GM10847 (cell line): ENCODE data around the gene SNX11.

Source experiments
- POLR2A ChIP-seq: IDR thresholded peaks from 2 replicates; pipeline ENCODE4 v1.6.1; 2011; ENCODE audit not compliant: insufficient read length; ENCODE audit errors: extremely low read depth

Gene SNX11

DNA sequence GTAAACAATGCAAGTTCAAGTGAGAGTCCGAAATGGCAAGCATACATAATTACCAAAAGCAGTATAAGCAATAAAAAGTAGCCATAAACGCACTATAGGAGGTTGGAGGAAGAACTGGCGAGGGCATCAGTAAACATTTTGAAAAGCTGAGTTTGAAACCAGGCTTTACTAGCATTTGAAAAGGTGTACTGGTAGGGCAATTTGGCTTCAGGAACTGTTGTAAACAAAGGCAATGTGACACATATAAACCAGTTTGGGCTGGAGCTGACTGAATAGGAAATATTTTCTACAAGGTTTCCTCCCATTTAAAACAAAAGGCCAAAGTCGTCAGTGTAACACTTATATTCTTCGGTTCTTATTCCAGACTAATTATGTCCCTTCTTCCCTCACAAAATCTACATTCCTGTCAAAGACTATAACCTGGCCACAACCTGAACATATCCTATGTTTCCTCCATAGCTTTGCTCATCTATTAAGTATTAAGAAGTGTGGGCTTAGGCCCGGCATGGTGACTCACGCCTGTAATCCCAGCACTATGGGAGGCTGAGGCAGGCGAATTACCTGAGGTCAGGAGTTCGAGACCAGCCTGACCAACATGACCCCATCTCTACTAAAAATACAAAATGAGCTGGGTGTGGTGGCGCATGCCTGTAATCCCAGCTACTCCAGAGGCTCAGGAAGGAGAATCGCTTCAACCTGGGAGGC lies 14.1 kb upstream of the SNX11 start:
- no peak for TF ChIP-seq POLR2A

GRCh38 chr17:48095611-48096010 lies 12.0 kb upstream of the SNX11 start:
- TF ChIP-seq POLR2A = no peak

DNA sequence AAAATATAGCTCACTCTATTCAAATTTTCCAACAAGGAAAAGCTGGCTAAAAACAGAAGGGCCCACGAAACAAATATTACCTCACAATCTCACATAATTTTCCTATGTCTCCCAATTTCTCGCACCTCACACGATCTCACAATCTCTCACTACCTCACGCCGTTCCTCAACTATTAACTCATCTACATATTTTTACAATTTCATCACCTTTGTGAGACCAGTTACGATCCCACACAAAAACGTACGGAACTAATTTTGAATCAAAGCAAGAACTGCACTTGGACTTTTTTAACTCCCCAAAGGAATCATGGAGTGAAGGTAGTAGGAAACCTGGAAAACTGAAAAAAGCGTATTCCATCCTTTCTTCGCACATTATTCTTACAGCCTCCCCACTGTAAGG lies 7.4 kb upstream of the SNX11 start:
- TF ChIP-seq POLR2A = no peak

DNA sequence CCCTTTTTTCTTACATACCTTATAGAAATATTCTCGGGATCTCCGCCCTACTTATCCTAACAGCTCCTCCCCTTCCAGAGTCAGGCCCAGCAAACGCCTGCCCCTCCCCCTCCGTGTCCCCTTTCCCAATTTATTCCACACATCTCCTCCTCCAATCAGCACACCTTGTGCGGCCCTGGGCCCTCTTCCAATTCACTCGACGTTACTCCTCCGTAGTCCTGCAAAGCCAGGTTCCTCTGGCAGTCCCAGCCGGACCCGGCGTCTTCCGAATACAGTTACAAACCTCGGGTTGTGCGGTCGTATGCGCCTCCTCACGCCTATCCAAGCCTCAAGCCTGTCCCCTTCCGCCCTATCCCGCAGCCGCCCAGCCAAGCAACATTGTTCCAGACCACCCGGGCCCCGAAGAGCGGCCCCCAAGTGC lies 7.0 kb upstream of the SNX11 start:
- no peak for TF ChIP-seq POLR2A

DNA sequence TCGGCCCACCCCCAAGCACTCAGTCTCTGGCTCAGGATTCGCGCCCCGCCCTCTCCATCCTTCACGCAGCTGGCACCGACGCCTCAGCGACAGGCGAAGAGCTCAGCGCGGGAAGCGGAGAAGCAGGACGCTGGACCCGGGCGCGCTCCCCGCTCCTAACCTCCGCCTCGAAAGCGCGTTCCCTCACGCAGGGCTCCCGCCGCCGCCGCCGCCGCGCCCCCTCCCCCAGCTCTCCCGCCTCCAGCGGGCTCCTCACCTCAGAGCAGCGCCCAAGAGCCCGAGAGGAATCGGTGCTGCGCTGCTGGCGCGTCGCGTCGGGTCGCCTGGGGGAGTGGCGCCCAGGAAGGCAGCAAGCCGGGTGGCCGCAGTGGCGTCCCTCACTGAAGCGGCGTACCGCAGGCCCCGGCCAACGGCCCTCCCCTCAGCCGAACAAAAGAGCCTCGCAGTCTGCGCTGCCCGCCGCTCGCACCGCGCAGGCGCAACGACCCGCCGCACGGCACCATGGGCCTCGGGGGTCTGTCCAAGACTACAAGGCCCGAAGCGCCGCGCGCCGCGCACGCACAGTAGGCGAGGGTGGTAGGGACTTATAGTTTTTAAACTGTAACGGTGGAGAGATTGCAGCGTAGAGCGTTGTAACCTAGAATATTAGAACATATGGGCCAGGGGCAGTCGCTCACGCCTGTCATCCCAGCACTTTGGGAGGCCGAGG lies 6.4 kb upstream of the SNX11 start, which contains the start of gene CBX1:
Gene CBX1 (minus strand): TSS at position 467 of the 709 bp plus-strand sequence. CDS start 24,474 bp downstream, outside the sequence.
- TF ChIP-seq POLR2A = peak; percentile 39

DNA sequence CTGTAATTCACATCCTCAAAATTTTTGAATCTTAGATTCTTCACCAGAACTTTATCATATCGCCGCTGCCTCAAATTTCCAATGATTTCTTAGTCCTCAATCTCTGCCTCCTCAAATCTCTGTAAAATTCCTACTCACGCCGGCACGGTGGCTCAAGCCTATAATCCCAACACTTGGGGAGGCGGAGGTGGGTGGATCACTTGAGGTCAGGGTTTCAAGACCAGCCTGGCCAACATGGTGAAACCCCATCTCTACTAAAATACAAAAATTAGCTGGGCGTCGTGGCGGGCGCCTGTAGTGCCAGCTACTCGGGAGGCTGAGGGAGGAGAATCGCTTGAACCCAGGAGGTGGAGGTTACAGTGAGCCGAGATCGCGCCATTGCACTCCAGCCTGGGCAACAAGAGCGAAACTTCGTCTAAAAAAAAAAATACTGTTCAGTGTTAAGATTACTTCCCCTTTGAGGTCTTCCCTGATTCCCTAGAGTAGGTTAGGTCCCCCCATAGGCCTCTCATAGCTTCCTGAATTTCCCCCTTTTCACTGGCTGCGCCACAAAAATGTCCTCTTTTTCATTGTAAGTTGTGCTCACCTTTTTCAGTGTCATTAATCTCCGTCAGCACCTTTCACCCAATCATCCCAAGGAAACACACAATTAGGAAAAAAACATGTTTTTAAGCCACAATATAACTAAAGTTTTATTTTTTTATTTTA lies 5.4 kb upstream of the SNX11 start:
- TF ChIP-seq POLR2A = no peak

GRCh38 chr17:48102798-48103715 lies 4.5 kb upstream of the SNX11 start:
- TF ChIP-seq POLR2A = no peak

DNA sequence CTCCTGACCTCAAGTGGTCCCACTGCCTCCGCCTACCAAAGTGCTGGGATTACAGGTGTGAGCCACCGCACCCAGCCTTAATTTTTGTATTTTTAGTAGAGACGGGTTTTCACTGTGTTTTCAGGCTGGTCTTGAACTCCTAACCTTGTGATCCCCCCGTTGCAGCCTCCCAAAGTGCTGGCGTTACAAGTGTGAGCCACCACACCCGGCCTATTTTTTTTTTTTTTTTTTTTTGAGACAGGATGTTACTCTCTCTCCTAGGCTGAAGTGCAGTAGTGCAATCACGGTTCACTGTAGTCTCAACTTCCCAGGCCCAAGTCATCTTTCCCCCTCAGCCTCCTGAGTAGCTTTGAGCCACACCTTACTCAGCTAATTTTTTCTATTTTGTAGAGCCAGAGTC lies 3.1 kb upstream of the SNX11 start:
- no peak for TF ChIP-seq POLR2A

DNA sequence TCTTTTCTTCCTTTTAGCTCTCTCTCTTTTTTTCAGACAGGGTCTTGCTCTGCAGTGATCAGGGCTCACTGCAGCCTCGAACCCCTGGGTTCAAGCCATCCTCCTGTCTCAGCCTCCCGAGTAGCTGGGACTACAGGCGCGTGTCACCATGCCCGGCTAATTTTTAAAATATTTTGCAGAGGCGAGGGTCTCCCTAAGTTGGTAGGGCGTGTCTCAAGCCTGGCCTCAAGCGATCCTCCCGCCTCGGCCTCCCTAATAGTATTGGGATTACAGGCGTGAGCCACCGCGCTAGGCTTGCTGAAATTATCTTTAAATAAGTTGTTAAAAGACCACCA lies 797 bp upstream of the SNX11 start:
- TF ChIP-seq POLR2A = no peak

DNA sequence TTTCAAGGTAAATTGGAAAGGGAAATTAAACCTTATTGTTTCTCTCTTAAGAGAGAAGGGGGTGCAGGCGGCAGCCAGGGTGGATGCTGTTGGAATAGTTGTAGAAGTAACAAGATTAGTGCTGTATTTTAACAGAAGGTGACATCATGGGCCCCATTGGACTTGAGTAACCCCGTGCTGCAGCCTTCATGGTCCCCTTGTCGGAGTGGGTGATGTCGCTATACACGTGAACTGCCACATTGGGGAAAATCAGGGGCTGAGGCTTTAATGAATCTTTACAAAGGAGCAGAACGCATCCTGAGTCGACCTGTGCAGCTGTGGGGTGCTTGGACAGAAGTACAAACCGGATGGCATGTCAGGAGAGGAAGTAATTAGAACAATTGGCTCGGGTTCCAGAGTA lies 3.2 kb downstream of the SNX11 start:
- TF ChIP-seq POLR2A = no peak

GRCh38 chr17:48111937-48112241 lies 4.3 kb downstream of the SNX11 start:
- no peak for TF ChIP-seq POLR2A

DNA sequence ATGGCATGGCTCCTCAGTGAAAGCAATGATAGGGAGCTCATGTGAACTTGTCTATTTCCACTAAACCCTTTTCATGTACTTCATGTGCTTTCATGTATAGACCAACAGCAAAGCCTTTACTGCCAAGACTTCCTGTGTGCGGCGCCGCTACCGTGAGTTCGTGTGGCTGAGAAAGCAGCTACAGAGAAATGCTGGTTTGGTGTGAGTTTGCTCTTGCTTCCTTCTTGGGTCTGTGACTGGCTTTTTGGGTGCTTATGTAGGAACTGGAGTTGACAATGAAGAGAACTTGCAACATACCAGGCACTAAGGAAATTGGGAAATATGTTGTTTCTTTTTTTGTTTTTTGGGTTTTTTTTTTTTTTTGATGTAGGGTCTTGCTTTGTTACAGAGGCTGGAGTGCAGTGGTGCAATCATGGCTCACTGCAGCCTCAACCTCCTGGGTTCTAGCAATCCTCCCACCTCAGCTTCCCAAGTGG lies 5.7 kb downstream of the SNX11 start:
- no peak for TF ChIP-seq POLR2A

DNA sequence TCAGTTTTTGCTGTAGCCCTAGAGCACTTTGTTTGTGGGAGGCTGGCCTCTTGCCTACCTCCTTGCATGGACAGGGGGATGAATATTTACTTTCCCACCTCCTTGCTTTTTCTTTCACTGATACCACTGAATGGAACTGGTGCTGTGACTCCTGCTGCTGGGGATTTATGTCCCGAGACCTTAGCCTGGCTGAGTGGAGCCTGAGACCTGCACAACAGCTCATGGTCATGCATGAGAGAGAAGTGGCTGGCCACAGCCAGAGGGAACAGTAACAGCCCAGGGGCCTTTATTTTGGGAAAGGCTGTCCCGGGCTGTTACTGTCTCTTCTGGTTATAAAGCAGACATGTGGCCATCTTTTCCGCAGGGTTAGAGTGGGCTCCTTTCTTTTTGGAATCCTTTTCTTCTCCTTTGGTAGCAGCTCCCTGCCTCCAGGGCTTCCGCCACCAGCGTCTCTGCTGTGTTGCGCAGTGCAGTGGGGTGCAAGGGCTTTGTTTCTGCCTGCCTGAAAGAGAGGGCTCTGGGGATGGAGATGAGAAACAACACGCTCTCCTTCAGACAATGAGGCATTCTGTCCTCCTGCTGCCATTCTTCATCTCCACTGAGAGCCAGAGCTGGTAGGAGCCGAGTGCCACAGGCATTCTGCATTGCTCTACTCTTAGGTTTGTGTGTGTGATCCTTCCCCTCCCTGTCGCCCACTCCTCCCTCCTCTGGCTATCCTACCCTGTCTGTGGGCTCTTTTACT lies 14.5 kb downstream of the SNX11 start:
- no peak for TF ChIP-seq POLR2A

DNA sequence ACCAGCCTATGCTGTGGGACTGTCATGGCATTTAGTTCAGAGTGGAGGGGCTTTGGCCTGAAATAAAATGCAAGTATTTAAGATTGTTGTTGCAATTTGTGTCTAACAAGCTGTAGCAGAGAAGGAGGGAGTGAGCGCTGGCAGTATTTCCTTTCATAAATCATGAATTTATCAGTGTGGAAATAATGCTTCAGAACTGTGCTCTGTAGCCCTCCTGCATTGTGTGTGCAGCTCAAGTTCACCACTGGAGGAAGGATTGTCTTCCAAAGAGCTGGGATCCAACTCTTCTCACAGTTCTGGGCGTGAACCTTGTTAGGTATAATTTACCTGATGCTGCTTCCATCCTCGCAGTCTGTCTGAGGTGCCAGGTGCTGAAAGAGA lies 15.1 kb downstream of the SNX11 start:
- no peak for TF ChIP-seq POLR2A
